ENCODE data around the gene SRPRA.

GRCh38 chr11:126281245-126281644 is 12.6 kb upstream of the SRPRA start:
- TF ChIP-seq EZH2 (IDR thresholded peaks at IDR 0.05) (no peak), CTCF (IDR thresholded peaks at IDR 0.05) (no peak), EZH2phosphoT487 (IDR thresholded peaks at IDR 0.05) (no peak)

All from neural progenitor cell (in vitro differentiated cells).